Measurements from ENCODE around the gene ZNF536.
"Not testable (repeated sequence)": the region's sequence is repeated elsewhere in the genome, so short reads cannot be mapped to it uniquely, and the experiment has no call there.

ZNF536 gene

DNA sequence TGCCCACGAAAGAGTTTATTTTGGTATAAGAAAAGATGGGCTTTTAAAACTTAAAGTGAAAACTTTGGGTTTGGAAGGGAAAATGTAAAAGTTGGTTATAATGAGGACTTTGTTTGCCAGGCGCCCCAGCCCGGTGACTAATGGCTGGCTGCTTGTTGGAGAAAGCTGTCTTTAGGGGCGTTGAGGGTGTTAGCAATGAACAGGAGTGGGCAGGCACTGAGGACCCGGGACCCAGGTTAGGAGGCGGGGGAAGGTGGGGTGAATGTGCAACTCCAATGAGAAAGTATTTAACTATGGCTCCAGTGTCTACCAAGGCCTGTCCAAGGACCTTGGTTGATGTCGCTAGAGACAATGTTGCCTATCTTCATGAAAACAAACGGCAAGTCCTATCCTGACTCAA, 118.6 kb downstream of the ZNF536 start:
- DNase-seq = no peak

GRCh38 chr19:30492586-30493270, 120.5 kb downstream of the ZNF536 start:
- DNase-seq = no peak

- DNase-seq = no peak
Observed at GRCh38 chr19:30497034-30497433, 124.8 kb downstream of the ZNF536 start.

DNA sequence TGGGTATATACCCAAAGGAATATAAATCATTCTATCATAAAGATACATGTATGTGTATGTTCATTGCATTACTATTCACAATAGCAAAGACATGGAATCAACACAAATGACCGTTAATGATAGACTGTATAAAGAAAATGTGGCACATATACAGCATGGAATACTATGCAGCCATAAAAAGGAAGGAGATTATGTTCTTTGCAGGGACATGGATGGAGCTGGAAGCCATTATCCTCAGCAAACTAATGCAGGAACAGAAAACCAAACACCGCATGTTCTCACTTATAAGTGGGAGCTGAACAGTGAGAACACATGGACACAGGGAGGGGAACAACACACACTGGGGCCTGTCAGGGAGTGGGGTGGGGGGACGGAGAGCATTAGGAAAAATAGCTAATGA, 125.9 kb downstream of the ZNF536 start:
- not testable (repeated sequence) for DNase-seq

DNA sequence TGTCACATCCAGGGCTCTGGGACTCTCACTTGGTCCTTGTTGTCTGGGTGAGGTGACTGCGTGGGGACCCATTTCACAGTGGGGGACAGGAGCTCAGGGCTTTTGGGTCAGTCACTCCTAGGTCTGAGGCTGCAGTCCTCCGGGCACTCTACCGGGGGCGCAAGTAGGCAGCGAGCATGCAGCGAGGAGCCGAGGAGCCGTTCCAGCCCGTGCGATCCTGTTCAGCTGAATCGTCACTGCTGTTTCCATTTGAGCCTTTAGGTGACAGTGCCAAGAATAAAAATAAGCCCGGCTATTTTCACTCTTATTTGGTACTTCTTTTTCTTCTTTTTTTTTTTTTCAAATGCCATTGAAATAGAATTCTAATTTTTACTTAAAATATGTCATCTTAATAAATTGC, 126.5 kb downstream of the ZNF536 start:
- no peak for DNase-seq

DNA sequence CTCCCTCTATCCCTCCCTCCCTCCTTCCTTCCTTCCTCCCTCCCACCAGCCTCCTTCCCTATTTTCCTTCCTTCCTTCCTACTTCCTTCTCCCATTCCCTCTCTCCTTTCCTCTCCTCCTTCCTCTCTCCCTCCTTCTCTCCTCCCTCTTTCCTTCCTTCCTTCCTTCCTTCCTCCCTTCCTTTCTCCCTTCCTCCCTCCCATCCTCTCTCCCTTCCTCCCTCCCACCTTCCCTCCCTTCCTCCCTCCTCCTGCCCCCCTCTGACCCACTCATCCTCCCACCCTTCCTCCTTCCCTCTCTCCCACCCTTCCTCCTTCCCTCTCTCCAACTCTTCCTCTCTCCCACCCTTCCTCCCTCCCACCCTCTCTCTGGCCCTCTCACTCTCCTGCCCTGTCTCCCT, 132.1 kb downstream of the ZNF536 start:
- no peak for DNase-seq

GRCh38 chr19:30512176-30513081, 140.2 kb downstream of the ZNF536 start:
- no peak for DNase-seq

GRCh38 chr19:30513082-30513411, 140.9 kb downstream of the ZNF536 start:
- no peak for DNase-seq

- no peak for DNase-seq
Observed at GRCh38 chr19:30516111-30516510, 143.9 kb downstream of the ZNF536 start.

- DNase-seq = no peak
Observed at GRCh38 chr19:30516531-30516930, 144.3 kb downstream of the ZNF536 start.

DNA sequence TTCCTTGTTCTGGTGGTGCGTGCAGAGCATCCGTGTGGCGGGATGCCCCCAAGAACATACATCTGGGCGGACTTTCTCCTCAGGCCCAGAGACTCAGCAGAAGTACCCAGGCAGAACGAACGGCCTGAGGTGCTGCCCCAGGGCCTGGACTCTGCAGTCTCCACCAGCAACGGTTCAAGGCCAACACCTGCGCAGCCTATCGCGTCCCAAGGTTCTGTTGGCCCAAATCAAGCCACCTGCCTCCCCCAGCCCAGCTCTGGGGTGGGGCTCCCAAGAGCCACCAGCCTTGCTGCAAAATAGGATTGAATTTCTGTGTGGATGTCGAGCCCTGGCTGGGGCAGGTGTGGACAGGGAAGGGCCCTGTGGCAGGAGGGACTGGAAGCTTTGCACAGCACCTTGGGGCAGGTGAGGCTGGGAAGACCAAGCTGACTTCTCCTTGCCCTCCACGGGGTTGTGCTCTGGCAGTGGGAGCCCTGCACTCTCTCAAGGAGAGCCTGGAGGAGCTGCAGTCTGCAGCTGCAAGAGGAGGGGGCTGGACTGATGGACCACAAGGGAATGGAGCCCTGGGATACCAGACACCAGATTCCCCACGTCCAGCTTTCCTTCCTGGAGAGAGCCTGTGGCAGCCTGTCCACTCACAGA, 146.9 kb downstream of the ZNF536 start:
- DNase-seq = no peak

GRCh38 chr19:30519607-30520205, 147.5 kb downstream of the ZNF536 start:
- DNase-seq = no peak

DNA sequence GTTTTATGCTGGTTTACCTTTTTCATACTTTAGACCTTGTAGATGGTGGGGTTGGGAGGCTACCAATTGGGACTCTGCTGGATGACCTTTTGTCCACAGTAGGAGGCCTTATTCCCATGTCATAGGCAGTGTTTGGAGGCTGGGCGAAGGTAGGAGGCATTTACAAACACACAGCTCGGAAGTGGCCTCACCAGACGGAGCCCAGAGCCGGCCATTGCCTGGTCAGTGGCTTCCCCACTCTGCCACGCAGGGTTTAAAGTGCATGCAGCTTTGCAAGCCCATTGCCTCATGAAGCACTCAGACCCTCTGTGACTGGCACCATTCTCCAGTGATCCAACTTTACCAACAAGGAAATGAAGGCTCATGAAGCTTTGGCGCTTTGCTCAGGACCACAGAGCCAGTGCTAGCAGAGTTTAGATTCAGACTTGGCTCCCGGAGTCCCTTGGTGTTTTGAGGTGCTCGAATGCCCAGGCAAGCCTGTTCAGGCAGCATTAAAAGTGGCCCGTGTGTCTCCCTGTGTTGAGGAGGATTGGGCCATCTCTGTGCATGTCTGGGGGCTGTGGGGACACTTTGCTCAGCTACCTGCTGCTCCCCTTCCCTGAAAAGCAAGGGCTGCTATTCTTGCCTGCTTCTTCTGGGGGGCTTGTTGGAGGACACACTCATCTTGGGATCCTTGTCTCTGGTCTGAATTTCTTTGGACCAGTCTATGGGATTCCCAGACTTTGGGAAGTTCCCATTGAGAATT, 148.7 kb downstream of the ZNF536 start:
- DNase-seq = no peak

DNA sequence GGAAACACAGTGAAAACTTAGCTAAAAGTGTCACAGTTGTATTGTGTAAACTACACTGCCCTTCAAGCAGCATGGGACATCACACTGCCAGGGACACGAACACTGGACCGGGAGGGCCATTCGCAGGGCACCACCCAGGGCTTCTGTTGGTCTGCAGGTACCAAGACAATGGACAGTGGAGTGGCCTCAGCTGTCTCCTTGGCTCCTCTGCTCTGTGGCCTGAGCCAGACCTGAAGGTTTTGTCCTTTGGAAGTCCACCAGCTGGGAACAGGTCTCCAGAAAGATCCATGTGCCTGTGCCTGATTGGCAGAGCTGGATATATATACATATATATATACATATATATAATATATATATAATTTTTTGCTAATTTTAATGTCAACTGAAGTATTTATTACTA, 149.8 kb downstream of the ZNF536 start:
- no peak for DNase-seq

DNA sequence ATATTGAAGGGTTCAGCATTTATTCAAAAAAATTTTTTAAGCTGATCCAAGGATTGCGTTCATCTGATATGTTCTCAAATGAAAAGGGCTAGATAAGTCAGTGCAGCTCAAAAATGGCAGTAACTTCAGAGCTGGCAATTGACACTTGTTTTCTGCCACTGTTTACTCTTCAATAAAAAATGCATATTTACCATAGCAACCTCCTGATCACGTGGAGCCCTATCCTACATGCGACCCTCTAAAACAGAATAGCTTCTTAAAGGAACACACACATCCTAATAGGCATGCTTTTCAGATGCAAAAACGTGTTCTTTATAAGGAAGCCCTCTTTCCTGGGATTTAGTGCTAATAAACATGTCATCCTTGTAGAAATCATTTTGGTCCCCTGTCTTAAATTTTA, 150.2 kb downstream of the ZNF536 start:
- no peak for DNase-seq

- no peak for DNase-seq
Observed at GRCh38 chr19:30523791-30524190, 151.6 kb downstream of the ZNF536 start.

GRCh38 chr19:30525383-30525782, 153.2 kb downstream of the ZNF536 start:
- no peak for DNase-seq

DNA sequence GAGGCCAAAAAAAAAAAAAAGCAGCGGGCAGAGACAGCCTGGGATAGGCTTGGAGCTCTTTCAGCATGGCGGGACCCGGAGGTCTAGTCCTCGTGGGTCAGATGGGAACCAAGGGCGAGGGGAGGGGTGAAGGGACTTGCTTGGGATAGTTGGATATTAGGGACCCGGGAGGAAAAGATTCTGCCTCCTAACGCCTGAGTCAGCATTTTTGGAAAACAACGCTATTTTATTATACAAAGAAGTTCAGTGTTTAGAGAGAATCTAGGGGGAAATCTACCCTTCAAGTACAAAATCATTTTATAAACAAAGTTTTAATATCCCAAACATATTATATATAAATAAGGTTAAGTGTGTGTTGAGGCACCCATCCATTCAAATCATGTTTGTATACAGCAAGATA, 156.7 kb downstream of the ZNF536 start:
- no peak for DNase-seq

GRCh38 chr19:30529876-30530275, 157.7 kb downstream of the ZNF536 start:
- no peak for DNase-seq

GRCh38 chr19:30530751-30531150, 158.6 kb downstream of the ZNF536 start:
- DNase-seq = no peak

DNA sequence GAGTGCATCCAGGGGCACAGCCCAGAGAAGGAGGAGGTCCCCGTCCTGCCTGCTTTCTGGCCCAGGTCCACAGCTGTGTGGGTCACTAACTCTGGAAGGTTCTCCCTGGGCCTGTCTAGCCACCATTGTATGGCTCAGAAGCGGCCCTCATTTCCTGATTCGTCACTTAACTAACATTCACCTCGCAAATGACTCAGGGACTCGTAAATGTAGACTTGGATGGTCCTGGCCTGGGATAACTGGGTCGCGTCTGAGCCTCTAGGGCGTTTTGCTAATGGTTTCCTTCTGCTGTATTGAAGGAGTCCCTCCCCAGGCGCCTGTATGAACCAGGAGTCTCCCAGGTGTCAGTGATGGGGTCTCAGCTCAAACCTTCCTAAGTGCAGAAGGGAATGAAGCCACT, 162.8 kb downstream of the ZNF536 start:
- DNase-seq = no peak

- DNase-seq = no peak
Observed at GRCh38 chr19:30536975-30537374, 164.8 kb downstream of the ZNF536 start.

GRCh38 chr19:30539315-30539714, 167.1 kb downstream of the ZNF536 start:
- DNase-seq = no peak
